ENCODE results near the gene PIGV. TPM values are rescaled to one million over a fixed set of nuclear protein-coding genes. Genes with fewer than 3 reads are reported as not detected.

Gene PIGV
- 14.2 TPM in 2 replicates for total RNA-seq
- long read RNA-seq, transcript PIGV-201 (4 exons, 2,367 nt) = major isoform, 31 of 145 reads
- long read RNA-seq, partial matches to known transcripts = 12 of 145 reads
- long read RNA-seq, other reads (novel, unspliced or antisense) = 97 of 145 reads

GRCh38 chr1:26787706-26788514 lies at the start of gene PIGV:
Gene PIGV (plus strand): TSS chr1:26787950. CDS start chr1:26790816, 2,866 bp downstream.
- peak within 1 kb of the TSS; percentile 100 for H3K27ac Mint-ChIP-seq (ENCODE audit: unreplicated experiment)
- no peaks in the 10 kb centered on the region for H3K27me3 Mint-ChIP-seq (ENCODE audit: unreplicated experiment)
- peak; percentile 98 for DNase-seq (ENCODE audit: extremely low spot score, unreplicated experiment)
- H3K4me3 Mint-ChIP-seq (ENCODE audit: unreplicated experiment) = peak within 1 kb of the TSS; percentile 95
- peaks cover 67% of the 10 kb centered on the region for H3K4me1 Mint-ChIP-seq (ENCODE audit: unreplicated experiment)
- peaks cover 7% of the 10 kb centered on the region for H3K36me3 Mint-ChIP-seq (ENCODE audit: unreplicated experiment)
- no peak for TF ChIP-seq CTCF (IDR thresholded peaks at IDR 0.05)
- no peaks in the 10 kb centered on the region for H3K9me3 Mint-ChIP-seq (ENCODE audit: unreplicated experiment)

- no peak for DNase-seq (ENCODE audit: extremely low spot score, unreplicated experiment)
- Mint-ChIP-seq H3K27ac (ENCODE audit: unreplicated experiment) (no peak overlapping the region), H3K4me1 (ENCODE audit: unreplicated experiment) (peaks cover 10% of the 10 kb centered on the region), H3K4me3 (ENCODE audit: unreplicated experiment) (no peak overlapping the region), H3K9me3 (ENCODE audit: unreplicated experiment) (no peaks in the 10 kb centered on the region), H3K36me3 (ENCODE audit: unreplicated experiment) (peaks cover 40% of the 10 kb centered on the region), H3K27me3 (ENCODE audit: unreplicated experiment) (no peaks in the 10 kb centered on the region)
- no peak for TF ChIP-seq CTCF (IDR thresholded peaks at IDR 0.05)
Measured at GRCh38 chr1:26739329-26739914, 48.3 kb upstream of the PIGV start.

- no peaks in the 10 kb centered on the region for H3K27me3 Mint-ChIP-seq (ENCODE audit: unreplicated experiment)
- no peak overlapping the region for H3K4me3 Mint-ChIP-seq (ENCODE audit: unreplicated experiment)
- H3K27ac Mint-ChIP-seq (ENCODE audit: unreplicated experiment) = peak overlapping the region; percentile 12
- peaks cover 36% of the 10 kb centered on the region for H3K36me3 Mint-ChIP-seq (ENCODE audit: unreplicated experiment)
- peaks cover 17% of the 10 kb centered on the region for H3K4me1 Mint-ChIP-seq (ENCODE audit: unreplicated experiment)
- no peak for DNase-seq (ENCODE audit: extremely low spot score, unreplicated experiment)
- H3K9me3 Mint-ChIP-seq (ENCODE audit: unreplicated experiment) = no peaks in the 10 kb centered on the region
- no peak for TF ChIP-seq CTCF (IDR thresholded peaks at IDR 0.05)
Measured at GRCh38 chr1:26740023-26740634, 47.6 kb upstream of the PIGV start.

- TF ChIP-seq CTCF (IDR thresholded peaks at IDR 0.05) = no peak
- no peak overlapping the region for H3K4me3 Mint-ChIP-seq (ENCODE audit: unreplicated experiment)
- H3K27me3 Mint-ChIP-seq (ENCODE audit: unreplicated experiment) = no peaks in the 10 kb centered on the region
- H3K9me3 Mint-ChIP-seq (ENCODE audit: unreplicated experiment) = no peaks in the 10 kb centered on the region
- H3K4me1 Mint-ChIP-seq (ENCODE audit: unreplicated experiment) = peaks cover 17% of the 10 kb centered on the region
- peaks cover 32% of the 10 kb centered on the region for H3K36me3 Mint-ChIP-seq (ENCODE audit: unreplicated experiment)
- no peak for DNase-seq (ENCODE audit: extremely low spot score, unreplicated experiment)
- no peak overlapping the region for H3K27ac Mint-ChIP-seq (ENCODE audit: unreplicated experiment)
Measured at GRCh38 chr1:26740952-26741351, 46.8 kb upstream of the PIGV start.
